ENCODE measurements around the gene ZBTB48.
"Not testable (repeated sequence)": the region's sequence is repeated elsewhere in the genome, so short reads cannot be mapped to it uniquely, and the experiment has no call there.

The ZBTB48 gene

GRCh38 chr1:6635910-6636760 is 56.3 kb downstream of the ZBTB48 start:
- DNase-seq = no peak

GRCh38 chr1:6636778-6637177 is 57.0 kb downstream of the ZBTB48 start:
- not testable (repeated sequence) for DNase-seq

DNA sequence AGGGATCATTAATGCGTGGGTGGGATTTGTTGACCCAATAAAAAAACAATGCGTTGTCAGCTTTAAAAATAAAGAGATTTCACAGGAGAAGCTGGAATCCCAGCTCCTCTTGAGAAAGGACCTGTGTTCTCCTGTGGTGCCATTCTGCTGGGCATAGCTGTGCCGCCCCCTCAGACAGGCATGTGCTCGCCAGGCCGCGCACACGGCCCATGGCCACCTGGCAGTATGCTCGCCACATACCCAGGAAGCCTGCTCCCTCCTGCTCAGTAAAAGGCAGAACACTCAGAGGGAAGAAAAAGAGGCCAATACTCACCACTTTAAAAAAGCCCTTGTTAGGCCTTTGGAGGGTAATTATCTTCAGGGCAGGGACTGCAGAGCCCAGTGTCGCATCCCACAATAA is 58.0 kb downstream of the ZBTB48 start:
- DNase-seq = no peak

GRCh38 chr1:6638226-6638625 is 58.4 kb downstream of the ZBTB48 start:
- DNase-seq = no peak

All from CD4-positive, alpha-beta T cell treated with Interleukin-1 beta for 1 hour (primary cell).